ENCODE measurements around the gene ZNF878. TPM values are rescaled to one million over a fixed set of nuclear protein-coding genes. Genes with fewer than 3 reads are reported as not detected.
"Not testable (repeated sequence)": the region's sequence is repeated elsewhere in the genome, so short reads cannot be mapped to it uniquely, and the experiment has no call there.

Gene ZNF878
- total RNA-seq: under 1 TPM in 1 of 2 donors, not detected in 1; 0.74 TPM

- Mint-ChIP-seq H3K4me3 (peak within 1 kb of the TSS; percentile 74), H3K27me3 (peaks cover 3% of the 10 kb centered on the region), H3K27ac (no peak within 1 kb of the TSS), H3K9me3 (no peaks in the 10 kb centered on the region), H3K4me1 (peaks cover 5% of the 10 kb centered on the region), H3K36me3 (ENCODE audit: low read depth) (no peaks in the 10 kb centered on the region)
- peak; percentile 94 for ATAC-seq (replicated peaks)
Observed at GRCh38 chr19:12052497-12053169, at the start of gene ZNF878. ZNF878 (minus strand) TSS chr19:12052961; CDS start chr19:12052801, 160 bp downstream.

DNA sequence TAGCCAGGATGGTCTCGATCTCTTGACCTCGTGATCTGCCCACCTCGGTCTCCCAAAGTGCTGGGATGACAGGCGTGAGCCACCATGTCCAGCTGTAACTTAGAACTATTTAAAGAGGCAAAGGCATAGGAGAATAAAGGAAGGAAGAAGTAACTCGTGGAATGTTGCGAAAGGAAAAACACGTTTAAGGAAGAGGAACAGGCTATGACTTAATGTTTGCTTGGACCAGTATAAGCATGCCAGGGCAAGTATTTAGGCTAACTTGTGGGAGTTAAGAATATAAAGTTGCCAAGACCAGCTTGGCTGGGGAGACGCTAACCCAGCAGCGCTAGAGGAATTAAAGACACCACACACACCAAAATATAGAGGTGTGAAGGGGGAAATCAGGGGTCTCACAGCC, 45.3 kb upstream of the ZNF878 start:
- no peak for ATAC-seq (replicated peaks)
- H3K9me3 Mint-ChIP-seq: no peaks in the 10 kb centered on the region
- H3K27me3 Mint-ChIP-seq: peaks cover 9% of the 10 kb centered on the region
- peaks cover 12% of the 10 kb centered on the region for H3K36me3 Mint-ChIP-seq (ENCODE audit: low read depth)
- no peak overlapping the region for H3K4me3 Mint-ChIP-seq
- H3K27ac Mint-ChIP-seq: no peak overlapping the region
- no peaks in the 10 kb centered on the region for H3K4me1 Mint-ChIP-seq

DNA sequence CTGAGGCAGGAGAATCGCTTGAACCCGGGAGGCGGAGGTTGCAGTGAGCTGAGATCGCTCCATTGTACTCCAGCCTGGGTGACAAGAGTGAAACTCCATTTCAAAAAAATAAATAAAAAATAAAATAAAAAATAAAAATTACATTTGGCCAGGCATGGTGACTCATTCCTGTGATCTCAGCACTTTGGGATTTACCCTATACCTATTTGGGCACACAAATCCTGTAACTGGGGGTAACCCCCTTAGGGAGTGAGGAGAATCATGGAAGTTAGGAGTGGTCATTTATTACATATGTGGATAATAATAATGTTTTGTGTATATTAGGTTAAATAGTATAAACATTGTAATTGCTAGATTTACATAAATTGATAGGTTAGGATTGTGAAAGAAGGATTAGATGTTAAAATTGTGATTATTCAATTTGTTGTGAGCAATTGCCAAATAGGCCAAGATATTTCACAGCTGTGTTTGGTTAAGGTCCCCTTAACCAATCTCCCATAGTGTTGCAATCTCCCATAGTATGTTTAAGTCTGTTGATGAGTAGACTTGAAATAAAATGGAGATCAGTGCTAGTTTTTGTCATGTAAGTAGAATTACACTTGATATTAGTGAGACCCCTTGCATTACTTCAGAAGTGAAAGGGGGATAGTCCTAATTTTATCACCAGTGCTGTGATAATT, 42.5 kb upstream of the ZNF878 start:
- no peak overlapping the region for H3K27ac Mint-ChIP-seq
- no peak overlapping the region for H3K4me3 Mint-ChIP-seq
- H3K27me3 Mint-ChIP-seq: peaks cover 10% of the 10 kb centered on the region
- no peaks in the 10 kb centered on the region for H3K9me3 Mint-ChIP-seq
- peaks cover 12% of the 10 kb centered on the region for H3K36me3 Mint-ChIP-seq (ENCODE audit: low read depth)
- H3K4me1 Mint-ChIP-seq: peaks cover 3% of the 10 kb centered on the region
- ATAC-seq (replicated peaks): no peak

DNA sequence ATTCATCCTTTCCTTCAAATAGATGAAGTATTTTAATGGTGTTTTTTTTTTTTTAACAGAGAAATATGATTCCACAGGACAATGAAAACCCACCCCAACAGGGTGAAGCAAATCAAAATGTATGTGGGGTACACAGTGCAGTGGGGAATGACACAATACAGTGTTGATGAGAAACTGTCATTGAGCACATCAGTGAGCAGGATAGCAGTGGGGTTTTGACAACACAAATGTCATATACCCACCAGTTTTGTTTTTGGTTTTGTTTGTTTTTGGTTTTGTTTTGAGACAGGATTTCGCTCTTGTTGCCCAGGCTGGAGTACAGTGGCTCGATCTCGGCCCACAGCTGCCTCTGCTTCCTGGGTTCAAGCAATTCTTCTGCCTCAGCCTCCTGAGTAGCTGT, 41.0 kb upstream of the ZNF878 start:
- Mint-ChIP-seq H3K4me3 (peak overlapping the region; percentile 72), H3K9me3 (no peaks in the 10 kb centered on the region), H3K4me1 (peaks cover 3% of the 10 kb centered on the region), H3K27ac (no peak overlapping the region), H3K27me3 (peaks cover 10% of the 10 kb centered on the region), H3K36me3 (ENCODE audit: low read depth) (peaks cover 12% of the 10 kb centered on the region)
- ATAC-seq (replicated peaks): peak; percentile 37

- no peak for ATAC-seq (replicated peaks)
- peaks cover 10% of the 10 kb centered on the region for H3K27me3 Mint-ChIP-seq
- peaks cover 12% of the 10 kb centered on the region for H3K36me3 Mint-ChIP-seq (ENCODE audit: low read depth)
- no peaks in the 10 kb centered on the region for H3K9me3 Mint-ChIP-seq
- H3K4me1 Mint-ChIP-seq: peaks cover 3% of the 10 kb centered on the region
- H3K27ac Mint-ChIP-seq: no peak overlapping the region
- H3K4me3 Mint-ChIP-seq: peak overlapping the region; percentile 72
Observed at GRCh38 chr19:12092956-12093355, 40.2 kb upstream of the ZNF878 start.

- peaks cover 10% of the 10 kb centered on the region for H3K27me3 Mint-ChIP-seq
- H3K36me3 Mint-ChIP-seq (ENCODE audit: low read depth): peaks cover 12% of the 10 kb centered on the region
- peak overlapping the region; percentile 72 for H3K4me3 Mint-ChIP-seq
- peak; percentile 93 for ATAC-seq (replicated peaks)
- H3K27ac Mint-ChIP-seq: no peak overlapping the region
- peaks cover 3% of the 10 kb centered on the region for H3K4me1 Mint-ChIP-seq
- no peaks in the 10 kb centered on the region for H3K9me3 Mint-ChIP-seq
Observed at GRCh38 chr19:12092065-12092867, 39.5 kb upstream of the ZNF878 start.

DNA sequence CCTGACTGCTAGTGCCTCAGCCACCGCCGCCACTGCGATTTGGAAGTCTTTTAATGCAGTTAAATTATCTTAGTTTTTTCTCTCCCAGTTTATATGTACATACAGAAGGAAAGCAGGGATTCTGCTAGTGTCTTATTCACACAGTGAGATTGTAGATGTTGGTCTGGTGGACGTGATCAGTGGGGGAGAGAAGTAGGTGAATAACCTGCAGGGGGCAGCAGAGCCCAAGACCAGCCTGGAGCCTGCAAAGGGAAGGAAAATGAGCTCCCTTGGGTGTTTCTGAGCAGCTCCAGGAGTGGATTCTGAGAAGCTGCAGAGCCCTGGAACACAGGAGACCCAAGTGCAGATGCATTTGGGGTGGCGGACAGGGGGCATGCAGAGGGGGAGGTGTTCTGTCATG, 38.0 kb upstream of the ZNF878 start:
- peak; percentile 57 for ATAC-seq (replicated peaks)
- Mint-ChIP-seq H3K27ac (no peak overlapping the region), H3K36me3 (ENCODE audit: low read depth) (peaks cover 12% of the 10 kb centered on the region), H3K27me3 (peaks cover 10% of the 10 kb centered on the region), H3K4me1 (peaks cover 3% of the 10 kb centered on the region), H3K9me3 (no peaks in the 10 kb centered on the region), H3K4me3 (peak overlapping the region; percentile 72)

- H3K4me3 Mint-ChIP-seq: no peak overlapping the region
- H3K36me3 Mint-ChIP-seq (ENCODE audit: low read depth): no peaks in the 10 kb centered on the region
- H3K4me1 Mint-ChIP-seq: no peaks in the 10 kb centered on the region
- peaks cover 3% of the 10 kb centered on the region for H3K9me3 Mint-ChIP-seq
- H3K27ac Mint-ChIP-seq: no peak overlapping the region
- no peaks in the 10 kb centered on the region for H3K27me3 Mint-ChIP-seq
- ATAC-seq (replicated peaks): peak; percentile 63
Observed at GRCh38 chr19:12085074-12085818, 32.5 kb upstream of the ZNF878 start.

- not testable (repeated sequence) for ATAC-seq (replicated peaks); H3K4me1 Mint-ChIP-seq; H3K27me3 Mint-ChIP-seq; H3K9me3 Mint-ChIP-seq; H3K4me3 Mint-ChIP-seq; H3K27ac Mint-ChIP-seq; H3K36me3 Mint-ChIP-seq (ENCODE audit: low read depth)
Observed at GRCh38 chr19:12083336-12083735, 30.6 kb upstream of the ZNF878 start.

GRCh38 chr19:12077375-12077774, 24.6 kb upstream of the ZNF878 start:
- no peaks in the 10 kb centered on the region for H3K27me3 Mint-ChIP-seq
- no peak overlapping the region for H3K4me3 Mint-ChIP-seq
- H3K36me3 Mint-ChIP-seq (ENCODE audit: low read depth): peaks cover 43% of the 10 kb centered on the region
- no peaks in the 10 kb centered on the region for H3K4me1 Mint-ChIP-seq
- no peak overlapping the region for H3K27ac Mint-ChIP-seq
- H3K9me3 Mint-ChIP-seq: peaks cover 25% of the 10 kb centered on the region
- no peak for ATAC-seq (replicated peaks)

- not testable (repeated sequence) for H3K4me3 Mint-ChIP-seq; ATAC-seq (replicated peaks); H3K4me1 Mint-ChIP-seq; H3K27me3 Mint-ChIP-seq; H3K27ac Mint-ChIP-seq
- Mint-ChIP-seq H3K36me3 (ENCODE audit: low read depth) (peaks cover 43% of the 10 kb centered on the region), H3K9me3 (peaks cover 25% of the 10 kb centered on the region)
Observed at GRCh38 chr19:12076331-12076730, 23.6 kb upstream of the ZNF878 start.

- Mint-ChIP-seq H3K27me3 (no peaks in the 10 kb centered on the region), H3K27ac (no peak overlapping the region), H3K4me1 (no peaks in the 10 kb centered on the region), H3K36me3 (ENCODE audit: low read depth) (peaks cover 45% of the 10 kb centered on the region), H3K4me3 (no peak overlapping the region), H3K9me3 (peaks cover 26% of the 10 kb centered on the region)
- ATAC-seq (replicated peaks): no peak
Observed at GRCh38 chr19:12075538-12076139, 22.9 kb upstream of the ZNF878 start.

DNA sequence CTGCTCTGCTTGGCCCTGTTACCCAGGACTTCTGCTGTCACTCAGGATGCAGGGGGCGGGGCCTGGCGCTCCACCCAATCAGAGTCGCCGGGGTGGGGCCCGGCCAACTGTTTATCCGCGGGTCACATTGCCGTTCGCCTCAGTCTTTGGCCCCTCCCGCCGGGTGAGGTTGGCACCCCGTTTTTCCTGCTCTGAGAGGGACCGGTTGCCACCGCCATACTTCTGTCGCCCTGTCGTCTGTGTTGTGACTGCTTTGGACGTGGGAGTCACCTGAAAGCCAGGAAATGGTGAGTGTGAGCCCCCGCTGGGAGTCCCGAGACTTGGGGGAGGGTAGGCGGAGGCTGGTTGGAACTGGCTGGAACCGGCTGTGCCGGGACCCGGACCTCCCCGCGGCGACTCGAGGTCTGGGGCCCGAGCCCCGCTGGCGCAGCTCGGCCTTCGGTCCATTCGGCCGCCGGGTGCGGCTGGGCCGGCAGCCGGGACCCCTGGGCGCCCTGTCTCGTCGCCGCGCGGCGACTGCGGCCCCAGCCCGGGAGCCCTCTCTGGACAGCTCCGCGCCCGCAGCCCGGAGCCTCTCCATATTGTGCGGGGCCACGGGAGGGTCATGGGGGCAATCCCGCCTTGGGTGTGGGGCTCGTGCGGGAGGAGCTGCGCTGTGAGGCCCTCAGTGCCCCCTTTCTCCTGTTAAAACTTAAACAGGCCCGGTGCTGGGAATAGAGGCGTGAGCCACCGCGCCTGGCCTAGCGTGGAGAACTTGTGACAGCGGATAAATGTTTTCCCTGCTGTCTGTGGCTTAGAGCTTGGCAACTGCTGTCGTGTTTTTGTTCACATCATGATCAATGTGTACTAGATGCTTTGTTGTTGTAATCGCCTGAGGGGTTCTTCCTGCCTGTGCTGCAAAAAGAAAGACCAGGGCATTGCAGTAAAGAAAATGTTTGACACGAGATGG, 12.1 kb upstream of the ZNF878 start, which contains the start of gene ZNF844:
TSS of gene ZNF844 (plus strand) at position 142 of the 949 bp plus-strand sequence. CDS start at position 285, 143 bp downstream.
- peak; percentile 98 for ATAC-seq (replicated peaks)
- Mint-ChIP-seq H3K4me3 (peak within 1 kb of the TSS; percentile 77), H3K27me3 (no peaks in the 10 kb centered on the region), H3K36me3 (ENCODE audit: low read depth) (peaks cover 13% of the 10 kb centered on the region), H3K4me1 (no peaks in the 10 kb centered on the region), H3K27ac (peak within 1 kb of the TSS; percentile 73), H3K9me3 (no peaks in the 10 kb centered on the region)
